Loucy (cell line): ENCODE measurements around the gene FXYD2.

ENCODE experiments used
- H2AFZ ChIP-seq: fragments of 200-600 bp; sonication (generic); 2 replicates; pipeline ENCODE4 v1.6.0; 2016; ENCODE audit warnings: antibody characterized with exemption, mild to moderate bottlenecking, low read length, moderate library complexity
- H3F3A ChIP-seq: fragments of 200-600 bp; 2 replicates; pipeline ENCODE4 v1.6.0; 2016; ENCODE audit warnings: antibody characterized with exemption, low read depth, mild to moderate bottlenecking
- H3K27me3 ChIP-seq: fragments of 200-600 bp; sonication (generic); 2 replicates; pipeline ENCODE4 v1.6.1; 2014; ENCODE audit warnings: low read length, mild to moderate bottlenecking; ENCODE audit not compliant: insufficient read depth, poor library complexity, severe bottlenecking
- H3K36me3 ChIP-seq: fragments of 200-600 bp; sonication (generic); 2 replicates; pipeline ENCODE4 v1.6.1; 2016; ENCODE audit warnings: low read length; ENCODE audit not compliant: insufficient read depth
- H3K4me1 ChIP-seq: fragments of 200-600 bp; sonication (generic); 2 replicates; pipeline ENCODE4 v1.5.1; 2014; ENCODE audit warnings: low read length, mild to moderate bottlenecking; ENCODE audit not compliant: insufficient read depth, poor library complexity, severe bottlenecking
- H3K4me2 ChIP-seq: fragments of 200-600 bp; sonication (generic); 2 replicates; pipeline ENCODE4 v1.6.0; 2014; ENCODE audit warnings: antibody characterized with exemption, low read length, low read depth, mild to moderate bottlenecking; ENCODE audit not compliant: poor library complexity, severe bottlenecking
- H3K4me3 ChIP-seq: fragments of 200-600 bp; sonication (generic); 2 replicates; pipeline ENCODE4 v1.5.1; 2014; ENCODE audit warnings: low read length, mild to moderate bottlenecking, mixed read lengths; ENCODE audit not compliant: poor library complexity, severe bottlenecking
- H3K79me2 ChIP-seq: fragments of 200-600 bp; sonication (generic); 2 replicates; pipeline ENCODE4 v1.6.1; 2014; ENCODE audit warnings: low read length; ENCODE audit not compliant: insufficient read depth
- H3K9ac ChIP-seq: fragments of 200-600 bp; sonication (generic); 2 replicates; pipeline ENCODE4 v1.6.0; 2014; ENCODE audit warnings: mild to moderate bottlenecking, low read depth, low read length, moderate library complexity; ENCODE audit not compliant: poor library complexity, severe bottlenecking
- H3K9me2 ChIP-seq: fragments of 200-600 bp; sonication (generic); replicated peaks from 2 replicates; pipeline ENCODE4 v1.6.1; 2016; ENCODE audit warnings: low read depth, low read length, mixed read lengths
- H3K9me3 ChIP-seq: fragments of 200-600 bp; sonication (generic); 2 replicates; pipeline ENCODE4 v1.6.1; 2014; ENCODE audit warnings: mild to moderate bottlenecking, antibody characterized with exemption, low read length, low read depth; ENCODE audit not compliant: insufficient read depth
- H4K20me1 ChIP-seq: fragments of 200-600 bp; sonication (generic); 2 replicates; pipeline ENCODE4 v1.6.0; 2014; ENCODE audit warnings: antibody characterized with exemption, low read length, mild to moderate bottlenecking; ENCODE audit not compliant: insufficient read depth, poor library complexity, severe bottlenecking
- EZH2phosphoT487 ChIP-seq: fragments of 200-600 bp; IDR thresholded peaks from 2 replicates; pipeline ENCODE4 v1.6.1; 2018; ENCODE audit warnings: antibody characterized with exemption, mild to moderate bottlenecking, moderate library complexity, borderline replicate concordance
- TF ChIP-seq, protein P1 (sequence below): fragments of 200-600 bp; sonication (generic); conservative IDR thresholded peaks from 2 replicates; pipeline ENCODE4 v1.5.1; 2014; ENCODE audit warnings: mild to moderate bottlenecking, antibody characterized with exemption, low read length

Gene FXYD2

DNA sequence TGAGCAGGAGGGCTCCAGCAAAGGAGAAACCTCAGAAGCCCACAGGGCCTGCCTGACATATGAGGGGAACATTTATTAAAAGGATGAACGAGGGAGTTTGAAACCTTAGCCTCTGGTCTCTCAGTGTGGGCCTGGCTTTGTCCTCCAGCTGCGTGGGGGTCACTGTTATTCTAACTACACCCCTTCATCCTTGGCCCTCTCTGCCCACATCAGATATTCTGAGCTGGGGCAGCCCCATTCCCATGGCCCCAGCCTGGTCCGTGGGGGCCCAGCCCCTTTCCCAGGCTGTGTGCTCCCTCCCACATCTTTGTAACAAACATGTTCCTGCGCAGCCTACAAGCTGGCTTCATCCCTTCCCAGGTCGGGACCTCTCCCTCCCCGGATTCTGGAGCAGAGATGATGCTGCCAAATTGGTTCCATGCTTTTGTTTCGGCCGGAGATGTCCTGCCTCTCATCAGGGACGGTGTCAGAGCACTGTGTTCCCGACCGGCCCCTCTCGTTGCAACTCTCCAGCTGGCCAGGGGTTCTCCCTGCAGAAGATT, 47.9 kb upstream of the FXYD2 start:
- Histone ChIP-seq H3K4me3 (no peak overlapping the region), H3K9me3 (no peaks in the 10 kb centered on the region), H3K9ac (peak overlapping the region; percentile 45), H3K4me1 (peaks cover 45% of the 10 kb centered on the region), H3K36me3 (no peaks in the 10 kb centered on the region), H3K9me2 (no peaks in the 10 kb centered on the region), H2AFZ (no peak overlapping the region), H3K27me3 (peaks cover 10% of the 10 kb centered on the region), H4K20me1 (no peaks in the 10 kb centered on the region), H3K4me2 (peak overlapping the region; percentile 80), H3F3A (no peaks in the 10 kb centered on the region), H3K79me2 (peaks cover 3% of the 10 kb centered on the region; the same call in 1 of the 2 replicates)
- TF ChIP-seq, protein P1, sequence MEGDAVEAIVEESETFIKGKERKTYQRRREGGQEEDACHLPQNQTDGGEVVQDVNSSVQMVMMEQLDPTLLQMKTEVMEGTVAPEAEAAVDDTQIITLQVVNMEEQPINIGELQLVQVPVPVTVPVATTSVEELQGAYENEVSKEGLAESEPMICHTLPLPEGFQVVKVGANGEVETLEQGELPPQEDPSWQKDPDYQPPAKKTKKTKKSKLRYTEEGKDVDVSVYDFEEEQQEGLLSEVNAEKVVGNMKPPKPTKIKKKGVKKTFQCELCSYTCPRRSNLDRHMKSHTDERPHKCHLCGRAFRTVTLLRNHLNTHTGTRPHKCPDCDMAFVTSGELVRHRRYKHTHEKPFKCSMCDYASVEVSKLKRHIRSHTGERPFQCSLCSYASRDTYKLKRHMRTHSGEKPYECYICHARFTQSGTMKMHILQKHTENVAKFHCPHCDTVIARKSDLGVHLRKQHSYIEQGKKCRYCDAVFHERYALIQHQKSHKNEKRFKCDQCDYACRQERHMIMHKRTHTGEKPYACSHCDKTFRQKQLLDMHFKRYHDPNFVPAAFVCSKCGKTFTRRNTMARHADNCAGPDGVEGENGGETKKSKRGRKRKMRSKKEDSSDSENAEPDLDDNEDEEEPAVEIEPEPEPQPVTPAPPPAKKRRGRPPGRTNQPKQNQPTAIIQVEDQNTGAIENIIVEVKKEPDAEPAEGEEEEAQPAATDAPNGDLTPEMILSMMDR = no peak
- TF ChIP-seq EZH2phosphoT487 = no peak

DNA sequence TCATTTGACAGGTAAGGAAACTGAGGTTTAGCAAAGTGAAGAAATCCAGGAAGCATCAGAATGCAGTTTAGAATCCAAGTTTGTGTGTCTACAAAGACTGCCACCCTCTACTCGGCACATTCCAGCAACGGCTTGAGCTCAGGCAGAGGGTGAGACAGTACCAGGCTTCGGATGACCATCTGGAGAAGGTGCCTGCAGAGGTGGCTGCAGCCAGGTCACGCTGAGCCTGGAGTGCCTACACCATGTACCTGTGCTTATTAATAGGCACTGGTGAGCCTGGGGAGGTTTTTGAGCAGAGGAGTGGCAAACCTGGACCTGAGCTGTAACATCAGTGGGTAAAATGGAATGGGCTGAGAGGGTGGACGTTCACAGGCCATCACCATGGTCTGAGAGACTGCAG, 47.2 kb upstream of the FXYD2 start:
- H3K27me3 ChIP-seq = peaks cover 8% of the 10 kb centered on the region
- H2AFZ ChIP-seq = no peak overlapping the region
- no peak overlapping the region for H3K4me3 ChIP-seq
- H3F3A ChIP-seq = no peaks in the 10 kb centered on the region
- no peak for TF ChIP-seq EZH2phosphoT487
- TF ChIP-seq, protein P1 = no peak
- H3K4me1 ChIP-seq = peaks cover 42% of the 10 kb centered on the region
- H3K36me3 ChIP-seq = no peaks in the 10 kb centered on the region
- H3K9me3 ChIP-seq = no peaks in the 10 kb centered on the region
- H3K9ac ChIP-seq = no peak overlapping the region
- H4K20me1 ChIP-seq = no peaks in the 10 kb centered on the region
- H3K9me2 ChIP-seq = no peaks in the 10 kb centered on the region
- no peak overlapping the region for H3K4me2 ChIP-seq
- peaks cover 3% of the 10 kb centered on the region; the same call in 1 of the 2 replicates for H3K79me2 ChIP-seq

DNA sequence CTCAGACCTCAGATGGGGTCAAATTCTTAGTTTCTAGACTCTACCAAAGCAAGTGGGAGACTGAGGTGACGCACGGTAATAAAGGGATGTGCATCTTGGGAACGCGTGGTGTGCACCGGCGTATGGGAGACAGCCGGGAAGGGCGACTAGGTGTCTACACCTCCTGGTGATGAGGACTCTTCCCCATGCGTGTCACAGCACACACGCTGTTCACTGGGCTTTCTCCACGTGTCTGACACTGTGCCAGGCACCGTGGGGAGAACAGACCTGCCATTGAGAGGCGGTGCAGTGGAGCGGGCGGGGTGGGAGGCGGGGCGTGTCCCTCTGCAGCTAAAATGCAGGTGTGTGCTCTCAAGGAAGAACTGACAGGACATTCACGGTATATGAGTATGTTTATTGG, 46.6 kb upstream of the FXYD2 start:
- Histone ChIP-seq H3K27me3 (peaks cover 2% of the 10 kb centered on the region), H3K9me2 (no peaks in the 10 kb centered on the region), H3K4me1 (peaks cover 38% of the 10 kb centered on the region), H2AFZ (no peak overlapping the region), H3K36me3 (no peaks in the 10 kb centered on the region), H3K9ac (no peak overlapping the region), H3K4me2 (no peak overlapping the region), H4K20me1 (no peaks in the 10 kb centered on the region), H3K4me3 (no peak overlapping the region), H3K79me2 (peaks cover 3% of the 10 kb centered on the region; the same call in 1 of the 2 replicates), H3K9me3 (no peaks in the 10 kb centered on the region), H3F3A (no peaks in the 10 kb centered on the region)
- TF ChIP-seq, protein P1 = no peak
- no peak for TF ChIP-seq EZH2phosphoT487
